ENCODE results near the gene ADCY1. TPM values are rescaled to one million over a fixed set of nuclear protein-coding genes. Genes with fewer than 3 reads are reported as not detected.
A peak's percentile ranks its signal among the peaks of the same experiment; 100 is the strongest.
"Not testable (repeated sequence)": the region's sequence is repeated elsewhere in the genome, so short reads cannot be mapped to it uniquely, and the experiment has no call there.

Gene ADCY1
- total and polyA plus RNA-seq, 4 donors = 0.33 to 20.1 (median 4.1) TPM

DNA sequence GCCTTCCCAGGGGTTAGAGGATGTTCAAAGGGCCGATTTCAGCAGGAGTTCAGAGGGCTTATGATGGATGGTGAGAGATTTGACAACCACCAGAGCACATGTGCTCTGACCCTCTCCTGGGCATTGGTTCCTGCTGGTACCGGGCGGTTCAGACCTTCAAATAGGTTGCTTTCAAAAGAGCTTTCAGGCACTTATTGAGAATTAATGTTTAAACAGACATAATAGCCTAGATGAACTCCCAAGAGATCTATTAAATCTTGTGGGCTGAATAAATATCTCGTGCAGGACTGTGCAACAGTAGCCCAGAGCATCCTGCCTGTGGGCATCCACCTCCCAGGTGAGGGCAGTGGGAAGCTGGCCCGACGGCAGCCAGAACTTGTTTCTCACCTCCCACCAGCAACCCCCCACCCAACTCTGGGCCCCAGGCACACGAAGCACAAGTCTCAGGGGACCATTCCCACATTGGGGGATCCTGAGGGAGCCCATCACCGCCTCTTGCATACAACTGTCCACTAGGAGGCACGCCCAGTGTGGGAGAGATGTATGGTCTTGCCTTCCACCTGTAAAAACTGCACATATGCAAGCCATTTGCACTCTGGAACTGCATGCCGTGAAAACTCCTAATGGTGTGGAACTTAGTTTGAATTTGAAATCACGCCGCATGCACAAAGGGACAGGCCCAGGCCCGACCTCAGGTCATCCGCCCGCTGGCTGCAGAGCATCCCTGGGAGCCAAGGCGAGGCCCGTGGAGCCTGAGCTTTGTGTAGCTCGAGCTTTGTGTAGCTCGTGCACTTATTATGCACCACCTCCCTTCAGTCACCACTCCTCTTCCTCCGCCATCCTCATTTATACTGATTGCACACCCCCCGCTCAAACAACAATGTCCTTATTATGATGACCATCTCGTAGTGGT, 147.8 kb downstream of the ADCY1 start:
- H3K9ac ChIP-seq (ENCODE audit: low read depth in 1 of 2, low read length in 2 of 2) = no peak overlapping the region
- no peak for DNase-seq (ENCODE audit: low spot score)
- WGBS = 80% methylated on average over 22 of the region's 22 CpGs
- H3K27ac ChIP-seq (ENCODE audit: low read depth in 1 of 2, low read length in 2 of 2) = no peak overlapping the region
- H3K9me3 ChIP-seq (ENCODE audit: control insufficient read depth in 4 of 4, low read length in 3 of 4) = no peaks in the 10 kb centered on the region
- H3K4me3 ChIP-seq (ENCODE audit: low read depth in 1 of 3, low read length in 3 of 3) = no peak overlapping the region
- TF ChIP-seq, protein P1, sequence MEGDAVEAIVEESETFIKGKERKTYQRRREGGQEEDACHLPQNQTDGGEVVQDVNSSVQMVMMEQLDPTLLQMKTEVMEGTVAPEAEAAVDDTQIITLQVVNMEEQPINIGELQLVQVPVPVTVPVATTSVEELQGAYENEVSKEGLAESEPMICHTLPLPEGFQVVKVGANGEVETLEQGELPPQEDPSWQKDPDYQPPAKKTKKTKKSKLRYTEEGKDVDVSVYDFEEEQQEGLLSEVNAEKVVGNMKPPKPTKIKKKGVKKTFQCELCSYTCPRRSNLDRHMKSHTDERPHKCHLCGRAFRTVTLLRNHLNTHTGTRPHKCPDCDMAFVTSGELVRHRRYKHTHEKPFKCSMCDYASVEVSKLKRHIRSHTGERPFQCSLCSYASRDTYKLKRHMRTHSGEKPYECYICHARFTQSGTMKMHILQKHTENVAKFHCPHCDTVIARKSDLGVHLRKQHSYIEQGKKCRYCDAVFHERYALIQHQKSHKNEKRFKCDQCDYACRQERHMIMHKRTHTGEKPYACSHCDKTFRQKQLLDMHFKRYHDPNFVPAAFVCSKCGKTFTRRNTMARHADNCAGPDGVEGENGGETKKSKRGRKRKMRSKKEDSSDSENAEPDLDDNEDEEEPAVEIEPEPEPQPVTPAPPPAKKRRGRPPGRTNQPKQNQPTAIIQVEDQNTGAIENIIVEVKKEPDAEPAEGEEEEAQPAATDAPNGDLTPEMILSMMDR (IDR thresholded peaks at IDR 0.05; ENCODE audit: low read depth, low read length, missing input control) = peak; percentile 13
- no peak for TF ChIP-seq FOXA1 (IDR thresholded peaks at IDR 0.05)
- H3K4me1 ChIP-seq (ENCODE audit: control insufficient read depth in 4 of 4, insufficient read depth in 4 of 4, low read length in 3 of 4) = no peaks in the 10 kb centered on the region
- no peaks in the 10 kb centered on the region for H3K27me3 ChIP-seq (ENCODE audit: control insufficient read depth in 4 of 4, insufficient read depth in 4 of 4, low read length in 3 of 4)
- peaks cover under 1 to 10% (median 7%) of the 10 kb centered on the region in 4 donors for H3K36me3 ChIP-seq (ENCODE audit: control insufficient read depth in 4 of 4, insufficient read depth in 3 of 4, low read depth in 1 of 4, low read length in 3 of 4)

DNA sequence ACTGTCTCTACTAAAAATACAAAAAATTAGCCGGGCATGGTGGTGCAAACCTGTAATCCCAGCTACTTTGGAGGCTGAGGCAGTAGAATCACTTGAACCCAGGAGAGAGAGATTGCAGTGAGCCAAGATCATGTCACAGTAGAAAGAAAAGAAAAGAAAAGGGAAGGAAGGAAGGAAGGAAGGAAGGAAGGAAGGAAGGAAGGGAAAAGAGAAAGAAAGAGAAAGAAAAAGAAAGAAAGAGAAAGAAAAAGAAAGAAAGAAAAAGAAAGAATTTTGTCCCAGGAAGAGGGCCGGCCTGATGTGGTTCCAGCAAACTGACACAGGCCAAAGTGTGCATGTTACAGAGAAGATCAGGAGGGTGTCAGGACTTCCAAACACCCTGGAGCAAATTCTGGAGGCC, 151.1 kb downstream of the ADCY1 start:
- H3K9me3 ChIP-seq (ENCODE audit: control insufficient read depth in 4 of 4, low read length in 3 of 4); H3K4me3 ChIP-seq (ENCODE audit: low read depth in 1 of 3, low read length in 3 of 3); H3K4me1 ChIP-seq (ENCODE audit: control insufficient read depth in 4 of 4, insufficient read depth in 4 of 4, low read length in 3 of 4); H3K9ac ChIP-seq (ENCODE audit: low read depth in 1 of 2, low read length in 2 of 2); H3K27ac ChIP-seq (ENCODE audit: low read depth in 1 of 2, low read length in 2 of 2); DNase-seq (ENCODE audit: low spot score); H3K27me3 ChIP-seq (ENCODE audit: control insufficient read depth in 4 of 4, insufficient read depth in 4 of 4, low read length in 3 of 4): not testable (repeated sequence)
- H3K36me3 ChIP-seq (ENCODE audit: control insufficient read depth in 4 of 4, insufficient read depth in 3 of 4, low read depth in 1 of 4, low read length in 3 of 4) = peaks cover 2 to 16% (median 10%) of the 10 kb centered on the region in 4 donors
- WGBS = 96% methylated on average over 2 of the region's 2 CpGs

DNA sequence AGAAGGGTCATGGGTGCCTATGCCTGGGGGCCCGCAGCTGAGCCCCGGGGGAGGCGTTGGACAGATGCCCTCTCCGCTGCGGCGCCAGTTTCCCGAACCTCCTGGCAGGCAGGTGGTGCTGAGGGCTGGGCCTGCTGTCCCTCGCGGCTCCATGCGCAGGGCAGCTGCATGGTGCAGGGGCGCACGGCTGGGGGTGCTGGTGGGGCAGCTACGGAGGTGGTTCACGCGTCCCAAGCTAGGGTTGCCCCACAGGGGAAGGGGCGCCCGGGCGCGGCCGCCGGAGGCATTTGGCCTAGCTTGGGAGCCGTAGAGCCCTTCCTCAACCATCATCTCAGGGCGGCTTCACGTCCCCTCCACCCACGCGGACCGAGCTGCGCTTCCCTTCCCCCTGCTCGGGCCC, 152.7 kb downstream of the ADCY1 start:
- TF ChIP-seq, protein P2, sequence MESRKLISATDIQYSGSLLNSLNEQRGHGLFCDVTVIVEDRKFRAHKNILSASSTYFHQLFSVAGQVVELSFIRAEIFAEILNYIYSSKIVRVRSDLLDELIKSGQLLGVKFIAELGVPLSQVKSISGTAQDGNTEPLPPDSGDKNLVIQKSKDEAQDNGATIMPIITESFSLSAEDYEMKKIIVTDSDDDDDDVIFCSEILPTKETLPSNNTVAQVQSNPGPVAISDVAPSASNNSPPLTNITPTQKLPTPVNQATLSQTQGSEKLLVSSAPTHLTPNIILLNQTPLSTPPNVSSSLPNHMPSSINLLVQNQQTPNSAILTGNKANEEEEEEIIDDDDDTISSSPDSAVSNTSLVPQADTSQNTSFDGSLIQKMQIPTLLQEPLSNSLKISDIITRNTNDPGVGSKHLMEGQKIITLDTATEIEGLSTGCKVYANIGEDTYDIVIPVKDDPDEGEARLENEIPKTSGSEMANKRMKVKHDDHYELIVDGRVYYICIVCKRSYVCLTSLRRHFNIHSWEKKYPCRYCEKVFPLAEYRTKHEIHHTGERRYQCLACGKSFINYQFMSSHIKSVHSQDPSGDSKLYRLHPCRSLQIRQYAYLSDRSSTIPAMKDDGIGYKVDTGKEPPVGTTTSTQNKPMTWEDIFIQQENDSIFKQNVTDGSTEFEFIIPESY (IDR thresholded peaks at IDR 0.05) = no peak
- TF ChIP-seq, protein P3, sequence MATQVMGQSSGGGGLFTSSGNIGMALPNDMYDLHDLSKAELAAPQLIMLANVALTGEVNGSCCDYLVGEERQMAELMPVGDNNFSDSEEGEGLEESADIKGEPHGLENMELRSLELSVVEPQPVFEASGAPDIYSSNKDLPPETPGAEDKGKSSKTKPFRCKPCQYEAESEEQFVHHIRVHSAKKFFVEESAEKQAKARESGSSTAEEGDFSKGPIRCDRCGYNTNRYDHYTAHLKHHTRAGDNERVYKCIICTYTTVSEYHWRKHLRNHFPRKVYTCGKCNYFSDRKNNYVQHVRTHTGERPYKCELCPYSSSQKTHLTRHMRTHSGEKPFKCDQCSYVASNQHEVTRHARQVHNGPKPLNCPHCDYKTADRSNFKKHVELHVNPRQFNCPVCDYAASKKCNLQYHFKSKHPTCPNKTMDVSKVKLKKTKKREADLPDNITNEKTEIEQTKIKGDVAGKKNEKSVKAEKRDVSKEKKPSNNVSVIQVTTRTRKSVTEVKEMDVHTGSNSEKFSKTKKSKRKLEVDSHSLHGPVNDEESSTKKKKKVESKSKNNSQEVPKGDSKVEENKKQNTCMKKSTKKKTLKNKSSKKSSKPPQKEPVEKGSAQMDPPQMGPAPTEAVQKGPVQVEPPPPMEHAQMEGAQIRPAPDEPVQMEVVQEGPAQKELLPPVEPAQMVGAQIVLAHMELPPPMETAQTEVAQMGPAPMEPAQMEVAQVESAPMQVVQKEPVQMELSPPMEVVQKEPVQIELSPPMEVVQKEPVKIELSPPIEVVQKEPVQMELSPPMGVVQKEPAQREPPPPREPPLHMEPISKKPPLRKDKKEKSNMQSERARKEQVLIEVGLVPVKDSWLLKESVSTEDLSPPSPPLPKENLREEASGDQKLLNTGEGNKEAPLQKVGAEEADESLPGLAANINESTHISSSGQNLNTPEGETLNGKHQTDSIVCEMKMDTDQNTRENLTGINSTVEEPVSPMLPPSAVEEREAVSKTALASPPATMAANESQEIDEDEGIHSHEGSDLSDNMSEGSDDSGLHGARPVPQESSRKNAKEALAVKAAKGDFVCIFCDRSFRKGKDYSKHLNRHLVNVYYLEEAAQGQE (IDR thresholded peaks at IDR 0.05) = no peak
- TF ChIP-seq SP1 (IDR thresholded peaks at IDR 0.05) = no peak
- TF ChIP-seq, protein P4, sequence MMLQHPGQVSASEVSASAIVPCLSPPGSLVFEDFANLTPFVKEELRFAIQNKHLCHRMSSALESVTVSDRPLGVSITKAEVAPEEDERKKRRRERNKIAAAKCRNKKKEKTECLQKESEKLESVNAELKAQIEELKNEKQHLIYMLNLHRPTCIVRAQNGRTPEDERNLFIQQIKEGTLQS (IDR thresholded peaks at IDR 0.05) = no peak
- TF ChIP-seq FOXA2 (IDR thresholded peaks at IDR 0.05) = no peak
- TF ChIP-seq EGR1 (IDR thresholded peaks at IDR 0.05; ENCODE audit: low read depth in 2 of 2) = no peak
- TF ChIP-seq NR2F2 (IDR thresholded peaks at IDR 0.05) = no peak
- TF ChIP-seq FOXA1 (IDR thresholded peaks at IDR 0.05) = no peak
- TF ChIP-seq YY1 (IDR thresholded peaks at IDR 0.05) = no peak
- TF ChIP-seq HNF4G (IDR thresholded peaks at IDR 0.05) = no peak
- TF ChIP-seq RXRA (IDR thresholded peaks at IDR 0.05) = no peak
- TF ChIP-seq, protein P1 (IDR thresholded peaks at IDR 0.05; ENCODE audit: low read depth, low read length, missing input control) = no peak
- TF ChIP-seq, protein P5, sequence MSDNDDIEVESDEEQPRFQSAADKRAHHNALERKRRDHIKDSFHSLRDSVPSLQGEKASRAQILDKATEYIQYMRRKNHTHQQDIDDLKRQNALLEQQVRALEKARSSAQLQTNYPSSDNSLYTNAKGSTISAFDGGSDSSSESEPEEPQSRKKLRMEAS (IDR thresholded peaks at IDR 0.05) = no peak
- TF ChIP-seq GABPA (IDR thresholded peaks at IDR 0.05 in 1 of 2, conservative IDR thresholded peaks at IDR 0.05 in 1 of 2) = no peak
- TF ChIP-seq TAF1 (conservative IDR thresholded peaks at IDR 0.05) = no peak
- no peak for TF ChIP-seq JUND (IDR thresholded peaks at IDR 0.05)
- no peak for TF ChIP-seq HNF4A (conservative IDR thresholded peaks at IDR 0.05)
- Histone ChIP-seq H3K36me3 (ENCODE audit: control insufficient read depth in 4 of 4, insufficient read depth in 3 of 4, low read depth in 1 of 4, low read length in 3 of 4) (peaks cover 2 to 16% (median 10%) of the 10 kb centered on the region in 4 donors), H3K27ac (ENCODE audit: low read depth in 1 of 2, low read length in 2 of 2) (no peak overlapping the region), H3K9me3 (ENCODE audit: control insufficient read depth in 4 of 4, low read length in 3 of 4) (no peaks in the 10 kb centered on the region), H3K27me3 (ENCODE audit: control insufficient read depth in 4 of 4, insufficient read depth in 4 of 4, low read length in 3 of 4) (no peaks in the 10 kb centered on the region), H3K4me3 (ENCODE audit: low read depth in 1 of 3, low read length in 3 of 3) (no peak overlapping the region), H3K4me1 (ENCODE audit: control insufficient read depth in 4 of 4, insufficient read depth in 4 of 4, low read length in 3 of 4) (no peaks in the 10 kb centered on the region), H3K9ac (ENCODE audit: low read depth in 1 of 2, low read length in 2 of 2) (no peak overlapping the region)
- no peak for DNase-seq (ENCODE audit: low spot score)
- WGBS = 98% methylated on average over 29 of the region's 29 CpGs

Data from liver (tissue), 9 donors.